Activated T-cell treated with anti-CD3 and anti-CD28 coated beads, Interleukin-2, amount 50 U/mL, for 4 hours (primary cell): Measurements from ENCODE around the gene WFDC10A. TPM values are rescaled to one million over a fixed set of nuclear protein-coding genes. Genes with fewer than 3 reads are reported as not detected.

ENCODE experiments used
- total RNA-seq, 3 donors: library from RNA; stranded (reverse); gene quantifications; one replicate each; pipeline ENCODE4 v1.2.1, GENCODE V29; 2021

WFDC10A gene
- total RNA-seq, 3 donors from 2014 or later: not detected

Other genes with a start within 250 kb of the WFDC10A start
- gene DBNDD2, start 221.4 kb upstream of the WFDC10A start, total RNA-seq: 10 to 100 TPM in 2 of 3 donors, 1 to 10 TPM in 1; 9.7 to 13.3 (median 12.5) TPM
- 10 to 100 TPM; 88.0 to 94.8 (median 90.9) TPM for gene PIGT, start 213.6 kb upstream of the WFDC10A start, total RNA-seq
- under 1 TPM; 0.34 to 0.76 (median 0.53) TPM for gene WFDC2, start 160.0 kb upstream of the WFDC10A start, total RNA-seq
- not detected for gene SPINT3, start 114.1 kb upstream of the WFDC10A start, total RNA-seq
- not detected for gene WFDC6, start 90.3 kb upstream of the WFDC10A start, total RNA-seq
- gene EPPIN, start 82.3 kb upstream of the WFDC10A start, total RNA-seq: not detected
- gene WFDC8, start 50.5 kb upstream of the WFDC10A start, total RNA-seq: not detected
- not detected for gene WFDC9, start 1.5 kb downstream of the WFDC10A start, total RNA-seq
- gene WFDC11, start 40.5 kb downstream of the WFDC10A start, total RNA-seq: not detected
- not detected for gene WFDC13, start 72.3 kb downstream of the WFDC10A start, total RNA-seq
- gene WFDC10B, start 75.3 kb downstream of the WFDC10A start, total RNA-seq: not detected
- not detected for gene SPINT4, start 92.6 kb downstream of the WFDC10A start, total RNA-seq
- not detected for gene WFDC3, start 162.1 kb downstream of the WFDC10A start, total RNA-seq
- gene DNTTIP1, start 162.2 kb downstream of the WFDC10A start, total RNA-seq: 10 to 100 TPM; 33.9 to 39.6 (median 38.5) TPM
- 10 to 100 TPM; 10.5 to 19.4 (median 18.4) TPM for gene UBE2C, start 182.9 kb downstream of the WFDC10A start, total RNA-seq
- not detected for gene TNNC2, start 197.6 kb downstream of the WFDC10A start, total RNA-seq
- gene SNX21, start 204.1 kb downstream of the WFDC10A start, total RNA-seq: under 1 TPM; 0.83 to 0.98 (median 0.87) TPM
- gene ACOT8, start 227.7 kb downstream of the WFDC10A start, total RNA-seq: 10 to 100 TPM; 18.0 to 21.0 (median 18.2) TPM
- gene ZSWIM3, start 227.9 kb downstream of the WFDC10A start, total RNA-seq: 1 to 10 TPM; 3.0 to 3.9 (median 3.3) TPM